Upper lobe of right lung (tissue), 1 donor: Measurements from ENCODE around the gene ZNF518A. TPM values are rescaled to one million over a fixed set of nuclear protein-coding genes. Genes with fewer than 3 reads are reported as not detected.

ENCODE experiments used
- ATAC-seq: fragments of 200-7000 bp; cut with Tn5 transposase; one replicate; pipeline ENCODE4 v1.9.1; 2020; ENCODE audit warnings: mild to moderate bottlenecking, moderate library complexity
- DNase-seq: peaks from one replicate; pipeline ENCODE4 v3.0.0-alpha.2; 2020
- H3K27ac ChIP-seq: fragments of 200-600 bp; one replicate; pipeline ENCODE4 v1.8.0; 2022
- H3K27me3 ChIP-seq: fragments of 200-600 bp; one replicate; pipeline ENCODE4 v1.8.0; 2022; ENCODE audit warnings: mild to moderate bottlenecking
- H3K36me3 ChIP-seq: fragments of 200-600 bp; one replicate; pipeline ENCODE4 v1.8.0; 2022
- H3K4me1 ChIP-seq: fragments of 200-600 bp; one replicate; pipeline ENCODE4 v1.8.0; 2022
- H3K4me3 ChIP-seq: fragments of 200-600 bp; one replicate; pipeline ENCODE4 v1.8.0; 2022; ENCODE audit warnings: mild to moderate bottlenecking
- H3K9me3 ChIP-seq: fragments of 200-600 bp; one replicate; pipeline ENCODE4 v1.8.0; 2022
- CTCF ChIP-seq: fragments of 200-600 bp; IDR thresholded peaks from one replicate; pipeline ENCODE4 v1.8.0; 2022; ENCODE audit warnings: antibody characterized with exemption
- intact Hi-C: fragments of 100-400 bp; cut with DNase I; formaldehyde crosslinking; loops from one replicate; pipeline ENCODE4 v1.11.0; 2022
- total RNA-seq: library from RNA; stranded (reverse); fragmentation: NEBNext Ultra II Directional; extraction: Animal tissue kit (Norgen Biotek cat#: 25700); gene quantifications from one replicate; pipeline ENCODE4 v1.2.1, GENCODE V29; 2021
- donor health status: DM: no; HTN: yes; CAD: no; lungs with severe emphysema.

The ZNF518A gene
- total RNA-seq, 1 donor from 2014 or later, result 17.9 TPM

- Histone ChIP-seq H3K4me1 (no peaks in the 10 kb centered on the region), H3K27me3 (no peaks in the 10 kb centered on the region), H3K9me3 (peaks cover 28% of the 10 kb centered on the region), H3K4me3 (no peak overlapping the region), H3K27ac (no peak overlapping the region), H3K36me3 (no peaks in the 10 kb centered on the region)
- TF ChIP-seq CTCF, result no peak
- ATAC-seq, result no peak
- no peak for DNase-seq
- intact Hi-C loops, result no loop called here
These were observed 38.4 kb downstream of the ZNF518A start for GRCh38 chr10:96168546-96168945.

GRCh38 chr10:96170230-96170629, 40.1 kb downstream of the ZNF518A start:
- H3K36me3 ChIP-seq, result no peaks in the 10 kb centered on the region
- intact Hi-C loops, result no loop called here
- no peak overlapping the region for H3K27ac ChIP-seq
- no peak overlapping the region for H3K4me3 ChIP-seq
- peaks cover 28% of the 10 kb centered on the region for H3K9me3 ChIP-seq
- DNase-seq, result no peak
- no peak for TF ChIP-seq CTCF
- ATAC-seq, result no peak
- H3K4me1 ChIP-seq, result no peaks in the 10 kb centered on the region
- H3K27me3 ChIP-seq, result no peaks in the 10 kb centered on the region

- no peak for DNase-seq
- ATAC-seq, result no peak
- H3K4me3 ChIP-seq, result no peak overlapping the region
- no peaks in the 10 kb centered on the region for H3K27me3 ChIP-seq
- no peak for TF ChIP-seq CTCF
- intact Hi-C loops, result no loop called here
- H3K27ac ChIP-seq, result no peak overlapping the region
- no peaks in the 10 kb centered on the region for H3K4me1 ChIP-seq
- H3K9me3 ChIP-seq, result peaks cover 26% of the 10 kb centered on the region
- H3K36me3 ChIP-seq, result no peaks in the 10 kb centered on the region
These were observed 42.6 kb downstream of the ZNF518A start for GRCh38 chr10:96172666-96173065.

- DNase-seq (no peak), ATAC-seq (no peak)
- Histone ChIP-seq H3K9me3 (peaks cover 19% of the 10 kb centered on the region), H3K4me1 (no peaks in the 10 kb centered on the region), H3K27ac (no peak overlapping the region), H3K36me3 (no peaks in the 10 kb centered on the region), H3K4me3 (no peak overlapping the region), H3K27me3 (no peaks in the 10 kb centered on the region)
- intact Hi-C loops, result no loop called here
- no peak for TF ChIP-seq CTCF
These were observed 46.9 kb downstream of the ZNF518A start for GRCh38 chr10:96176985-96177384.

- intact Hi-C loops, result no loop called here
- Histone ChIP-seq H3K27ac (no peak overlapping the region), H3K9me3 (no peaks in the 10 kb centered on the region)
These were observed 58.3 kb downstream of the ZNF518A start for GRCh38 chr10:96188421-96188820.

More at GRCh38 chr10:96188421-96188820, 58.3 kb downstream of the ZNF518A start:
- TF ChIP-seq CTCF, result no peak
- no peak overlapping the region for H3K4me3 ChIP-seq
- no peaks in the 10 kb centered on the region for H3K36me3 ChIP-seq
- H3K27me3 ChIP-seq, result no peaks in the 10 kb centered on the region
- H3K4me1 ChIP-seq, result no peaks in the 10 kb centered on the region
- ATAC-seq (no peak), DNase-seq (no peak)
